ENCODE results near the gene EFCAB9.

EFCAB9 gene

GRCh38 chr5:172156541-172156994 is 37.4 kb upstream of the EFCAB9 start:
- peak overlapping the region; percentile 52 for H3K27ac Mint-ChIP-seq
- H3K4me1 Mint-ChIP-seq (ENCODE audit: low read depth), result peaks cover 51% of the 10 kb centered on the region
- peaks cover 72% of the 10 kb centered on the region for H3K36me3 Mint-ChIP-seq (ENCODE audit: low read depth)
- H3K27me3 Mint-ChIP-seq (ENCODE audit: low read depth), result no peaks in the 10 kb centered on the region
- no peaks in the 10 kb centered on the region for H3K9me3 Mint-ChIP-seq
- no peak for DNase-seq (ENCODE audit: low spot score)
- H3K4me3 Mint-ChIP-seq, result no peak overlapping the region

- H3K4me3 Mint-ChIP-seq, result no peak overlapping the region
- no peaks in the 10 kb centered on the region for H3K9me3 Mint-ChIP-seq
- H3K27me3 Mint-ChIP-seq (ENCODE audit: low read depth), result no peaks in the 10 kb centered on the region
- peaks cover 52% of the 10 kb centered on the region for H3K36me3 Mint-ChIP-seq (ENCODE audit: low read depth)
- no peak for DNase-seq (ENCODE audit: low spot score)
- H3K27ac Mint-ChIP-seq, result no peak overlapping the region
- peaks cover 35% of the 10 kb centered on the region for H3K4me1 Mint-ChIP-seq (ENCODE audit: low read depth)
Measured at GRCh38 chr5:172159016-172159415, 35.0 kb upstream of the EFCAB9 start.

DNA sequence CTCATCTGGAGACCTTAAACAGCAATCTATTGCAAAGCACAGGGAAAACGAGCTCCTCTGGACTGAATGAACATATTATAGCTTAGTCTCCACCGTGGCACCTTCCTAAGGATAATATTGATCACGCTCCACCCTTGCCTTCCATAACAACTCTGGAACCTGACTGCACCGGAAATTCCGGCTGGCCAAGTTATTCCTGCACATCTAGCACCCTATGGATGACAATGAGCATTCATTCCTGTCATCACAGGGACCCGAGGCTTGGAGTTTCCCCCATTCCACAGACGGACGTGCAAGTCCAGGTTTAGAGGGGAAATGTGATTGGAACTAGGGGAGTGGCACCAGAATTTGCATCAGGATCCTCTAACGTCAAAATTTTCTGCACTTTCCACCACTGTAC is 33.5 kb upstream of the EFCAB9 start:
- H3K4me3 Mint-ChIP-seq, result no peak overlapping the region
- no peak for DNase-seq (ENCODE audit: low spot score)
- peaks cover 41% of the 10 kb centered on the region for H3K36me3 Mint-ChIP-seq (ENCODE audit: low read depth)
- H3K27ac Mint-ChIP-seq, result peak overlapping the region; percentile 47
- H3K9me3 Mint-ChIP-seq, result no peaks in the 10 kb centered on the region
- peaks cover 27% of the 10 kb centered on the region for H3K4me1 Mint-ChIP-seq (ENCODE audit: low read depth)
- no peaks in the 10 kb centered on the region for H3K27me3 Mint-ChIP-seq (ENCODE audit: low read depth)

- H3K36me3 Mint-ChIP-seq (ENCODE audit: low read depth), result peaks cover 34% of the 10 kb centered on the region
- no peaks in the 10 kb centered on the region for H3K27me3 Mint-ChIP-seq (ENCODE audit: low read depth)
- H3K4me1 Mint-ChIP-seq (ENCODE audit: low read depth), result peaks cover 26% of the 10 kb centered on the region
- H3K9me3 Mint-ChIP-seq, result no peaks in the 10 kb centered on the region
- no peak for DNase-seq (ENCODE audit: low spot score)
- H3K4me3 Mint-ChIP-seq, result no peak overlapping the region
- peak overlapping the region; percentile 26 for H3K27ac Mint-ChIP-seq
Measured at GRCh38 chr5:172162323-172162986, 31.5 kb upstream of the EFCAB9 start.

DNA sequence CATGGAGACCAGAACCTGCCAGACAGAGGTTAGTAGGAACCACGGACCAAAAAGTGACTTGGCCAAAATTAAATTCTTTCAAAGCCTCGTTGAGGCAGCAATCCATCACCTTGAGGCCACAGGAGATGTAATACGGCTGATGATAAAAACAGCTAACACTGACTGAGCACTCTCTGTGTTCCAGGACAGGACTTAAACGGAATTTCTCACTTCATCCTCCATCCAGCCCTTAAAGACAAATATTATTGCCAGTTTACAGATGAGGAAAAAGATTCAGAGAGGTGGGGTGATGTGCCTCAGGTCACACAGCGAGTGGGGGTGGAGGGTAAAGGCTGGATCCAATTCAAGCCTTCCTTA is 31.0 kb upstream of the EFCAB9 start:
- Mint-ChIP-seq H3K9me3 (no peaks in the 10 kb centered on the region), H3K4me3 (no peak overlapping the region), H3K27me3 (ENCODE audit: low read depth) (no peaks in the 10 kb centered on the region), H3K4me1 (ENCODE audit: low read depth) (peaks cover 29% of the 10 kb centered on the region), H3K36me3 (ENCODE audit: low read depth) (peaks cover 30% of the 10 kb centered on the region), H3K27ac (no peak overlapping the region)
- no peak for DNase-seq (ENCODE audit: low spot score)

DNA sequence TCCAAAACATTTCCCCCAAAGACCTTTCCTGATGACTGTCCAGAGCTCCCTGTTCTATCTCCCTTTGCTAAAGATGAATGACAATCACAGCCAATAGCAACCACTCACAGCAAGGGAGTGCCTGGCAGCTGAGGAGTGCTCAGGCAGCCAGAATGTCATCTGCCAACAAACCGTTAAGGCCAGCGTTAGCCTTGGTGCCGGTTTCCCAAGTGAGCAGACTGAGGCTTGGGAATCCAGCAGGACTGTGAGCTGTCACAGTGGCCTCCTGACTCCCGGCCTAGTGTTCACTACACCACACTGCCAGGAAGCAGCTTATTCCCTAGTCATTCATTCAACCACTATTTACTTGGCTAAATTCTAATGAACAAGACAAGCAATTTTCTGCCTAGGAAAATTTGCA is 30.6 kb upstream of the EFCAB9 start:
- Mint-ChIP-seq H3K36me3 (ENCODE audit: low read depth) (peaks cover 31% of the 10 kb centered on the region), H3K4me3 (no peak overlapping the region), H3K4me1 (ENCODE audit: low read depth) (peaks cover 30% of the 10 kb centered on the region), H3K9me3 (no peaks in the 10 kb centered on the region), H3K27ac (no peak overlapping the region), H3K27me3 (ENCODE audit: low read depth) (no peaks in the 10 kb centered on the region)
- DNase-seq (ENCODE audit: low spot score), result no peak

DNA sequence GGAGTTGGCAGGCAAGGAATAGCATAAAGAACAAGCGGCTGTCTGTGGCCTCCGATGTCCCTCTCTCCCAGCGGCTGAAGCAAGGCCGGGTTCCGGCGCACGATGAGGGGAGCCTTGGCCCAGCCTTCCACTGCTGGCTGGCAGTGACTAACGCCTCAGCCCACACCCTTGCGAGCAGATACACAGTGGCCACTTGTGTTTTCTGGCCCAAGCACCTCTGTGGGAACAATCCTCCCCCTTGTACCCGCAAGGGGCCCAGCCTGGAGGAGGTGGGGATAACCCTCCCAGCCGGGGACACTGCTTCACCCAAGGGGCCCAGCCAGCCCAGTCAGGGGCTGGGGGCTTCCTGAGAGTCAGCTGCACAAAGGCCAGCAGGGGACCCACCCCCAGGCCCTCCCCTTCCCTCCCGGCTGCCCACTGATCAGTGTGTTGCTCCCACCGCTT is 29.2 kb upstream of the EFCAB9 start:
- no peak for DNase-seq (ENCODE audit: low spot score)
- H3K36me3 Mint-ChIP-seq (ENCODE audit: low read depth), result peaks cover 35% of the 10 kb centered on the region
- no peak overlapping the region for H3K4me3 Mint-ChIP-seq
- no peaks in the 10 kb centered on the region for H3K27me3 Mint-ChIP-seq (ENCODE audit: low read depth)
- no peak overlapping the region for H3K27ac Mint-ChIP-seq
- no peaks in the 10 kb centered on the region for H3K9me3 Mint-ChIP-seq
- H3K4me1 Mint-ChIP-seq (ENCODE audit: low read depth), result peaks cover 33% of the 10 kb centered on the region

GRCh38 chr5:172165465-172165864 is 28.5 kb upstream of the EFCAB9 start:
- DNase-seq (ENCODE audit: low spot score), result no peak
- H3K36me3 Mint-ChIP-seq (ENCODE audit: low read depth), result peaks cover 41% of the 10 kb centered on the region
- H3K27me3 Mint-ChIP-seq (ENCODE audit: low read depth), result no peaks in the 10 kb centered on the region
- H3K27ac Mint-ChIP-seq, result no peak overlapping the region
- no peaks in the 10 kb centered on the region for H3K9me3 Mint-ChIP-seq
- H3K4me3 Mint-ChIP-seq, result no peak overlapping the region
- H3K4me1 Mint-ChIP-seq (ENCODE audit: low read depth), result peaks cover 38% of the 10 kb centered on the region

- H3K36me3 Mint-ChIP-seq (ENCODE audit: low read depth), result peaks cover 43% of the 10 kb centered on the region
- no peak for DNase-seq (ENCODE audit: low spot score)
- H3K9me3 Mint-ChIP-seq, result no peaks in the 10 kb centered on the region
- no peaks in the 10 kb centered on the region for H3K27me3 Mint-ChIP-seq (ENCODE audit: low read depth)
- no peak overlapping the region for H3K4me3 Mint-ChIP-seq
- H3K4me1 Mint-ChIP-seq (ENCODE audit: low read depth), result peaks cover 39% of the 10 kb centered on the region
- H3K27ac Mint-ChIP-seq, result peak overlapping the region; percentile 3
Measured at GRCh38 chr5:172166030-172166826, 27.7 kb upstream of the EFCAB9 start.

- DNase-seq (ENCODE audit: low spot score), result no peak
- Mint-ChIP-seq H3K4me3 (no peak overlapping the region), H3K4me1 (ENCODE audit: low read depth) (peaks cover 44% of the 10 kb centered on the region), H3K27ac (no peak overlapping the region), H3K36me3 (ENCODE audit: low read depth) (peaks cover 45% of the 10 kb centered on the region), H3K27me3 (ENCODE audit: low read depth) (no peaks in the 10 kb centered on the region), H3K9me3 (no peaks in the 10 kb centered on the region)
Measured at GRCh38 chr5:172167895-172168294, 26.1 kb upstream of the EFCAB9 start.

GRCh38 chr5:172168311-172168710 is 25.7 kb upstream of the EFCAB9 start:
- Mint-ChIP-seq H3K27ac (peak overlapping the region; percentile 7), H3K4me3 (no peak overlapping the region), H3K36me3 (ENCODE audit: low read depth) (peaks cover 49% of the 10 kb centered on the region), H3K27me3 (ENCODE audit: low read depth) (no peaks in the 10 kb centered on the region), H3K9me3 (no peaks in the 10 kb centered on the region), H3K4me1 (ENCODE audit: low read depth) (peaks cover 49% of the 10 kb centered on the region)
- DNase-seq (ENCODE audit: low spot score), result no peak

GRCh38 chr5:172169216-172169615 is 24.8 kb upstream of the EFCAB9 start:
- Mint-ChIP-seq H3K4me3 (no peak overlapping the region), H3K9me3 (no peaks in the 10 kb centered on the region), H3K27ac (peak overlapping the region; percentile 23), H3K36me3 (ENCODE audit: low read depth) (peaks cover 56% of the 10 kb centered on the region), H3K27me3 (ENCODE audit: low read depth) (no peaks in the 10 kb centered on the region), H3K4me1 (ENCODE audit: low read depth) (peaks cover 57% of the 10 kb centered on the region)
- DNase-seq (ENCODE audit: low spot score), result no peak

GRCh38 chr5:172170251-172170701 is 23.7 kb upstream of the EFCAB9 start:
- Mint-ChIP-seq H3K27me3 (ENCODE audit: low read depth) (no peaks in the 10 kb centered on the region), H3K4me3 (peak overlapping the region; percentile 36), H3K9me3 (no peaks in the 10 kb centered on the region), H3K4me1 (ENCODE audit: low read depth) (peaks cover 66% of the 10 kb centered on the region), H3K27ac (peak overlapping the region; percentile 51), H3K36me3 (ENCODE audit: low read depth) (peaks cover 66% of the 10 kb centered on the region)
- no peak for DNase-seq (ENCODE audit: low spot score)

DNA sequence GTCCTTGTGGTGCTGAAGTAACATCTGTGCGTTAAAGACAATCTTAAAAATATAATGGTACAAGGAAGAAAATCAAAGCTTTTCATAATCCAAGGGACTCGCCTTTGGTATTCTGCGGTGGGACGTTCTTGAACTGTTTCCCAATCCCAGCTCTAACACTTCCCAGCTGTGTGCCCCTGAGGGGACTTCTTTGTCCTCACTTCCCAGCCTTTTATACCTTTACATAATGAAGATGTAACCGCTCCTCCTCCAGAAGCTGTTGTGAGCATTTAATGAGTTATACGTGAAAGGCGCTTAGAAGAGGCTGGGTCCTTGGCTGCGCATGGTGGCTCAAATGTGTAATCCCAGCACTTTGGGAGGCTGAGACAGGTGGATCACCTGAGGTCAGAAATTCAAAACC is 22.9 kb upstream of the EFCAB9 start:
- no peak overlapping the region for H3K27ac Mint-ChIP-seq
- H3K4me1 Mint-ChIP-seq (ENCODE audit: low read depth), result peaks cover 74% of the 10 kb centered on the region
- peaks cover 73% of the 10 kb centered on the region for H3K36me3 Mint-ChIP-seq (ENCODE audit: low read depth)
- no peak overlapping the region for H3K4me3 Mint-ChIP-seq
- no peaks in the 10 kb centered on the region for H3K9me3 Mint-ChIP-seq
- H3K27me3 Mint-ChIP-seq (ENCODE audit: low read depth), result no peaks in the 10 kb centered on the region
- no peak for DNase-seq (ENCODE audit: low spot score)

Data from T-helper 2 cell treated with Interferon-gamma antibody and Interleukin-4, amounts not matched to agents 5 μg/mL and 100 μg/mL, for 36 hours (primary cell).